GM21723 (cell line): ENCODE data around the gene TBC1D22A.
"Not testable (repeated sequence)": the region's sequence is repeated elsewhere in the genome, so short reads cannot be mapped to it uniquely, and the experiment has no call there.

Experiments
- ATAC-seq: cut with Tn5 transposase; IDR thresholded peaks from one replicate; pipeline ENCODE4 v1.9.1; 2021; ENCODE audit warnings: mild to moderate bottlenecking, moderate library complexity; ENCODE audit not compliant: unreplicated experiment

TBC1D22A gene, protein sequence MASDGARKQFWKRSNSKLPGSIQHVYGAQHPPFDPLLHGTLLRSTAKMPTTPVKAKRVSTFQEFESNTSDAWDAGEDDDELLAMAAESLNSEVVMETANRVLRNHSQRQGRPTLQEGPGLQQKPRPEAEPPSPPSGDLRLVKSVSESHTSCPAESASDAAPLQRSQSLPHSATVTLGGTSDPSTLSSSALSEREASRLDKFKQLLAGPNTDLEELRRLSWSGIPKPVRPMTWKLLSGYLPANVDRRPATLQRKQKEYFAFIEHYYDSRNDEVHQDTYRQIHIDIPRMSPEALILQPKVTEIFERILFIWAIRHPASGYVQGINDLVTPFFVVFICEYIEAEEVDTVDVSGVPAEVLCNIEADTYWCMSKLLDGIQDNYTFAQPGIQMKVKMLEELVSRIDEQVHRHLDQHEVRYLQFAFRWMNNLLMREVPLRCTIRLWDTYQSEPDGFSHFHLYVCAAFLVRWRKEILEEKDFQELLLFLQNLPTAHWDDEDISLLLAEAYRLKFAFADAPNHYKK

DNA sequence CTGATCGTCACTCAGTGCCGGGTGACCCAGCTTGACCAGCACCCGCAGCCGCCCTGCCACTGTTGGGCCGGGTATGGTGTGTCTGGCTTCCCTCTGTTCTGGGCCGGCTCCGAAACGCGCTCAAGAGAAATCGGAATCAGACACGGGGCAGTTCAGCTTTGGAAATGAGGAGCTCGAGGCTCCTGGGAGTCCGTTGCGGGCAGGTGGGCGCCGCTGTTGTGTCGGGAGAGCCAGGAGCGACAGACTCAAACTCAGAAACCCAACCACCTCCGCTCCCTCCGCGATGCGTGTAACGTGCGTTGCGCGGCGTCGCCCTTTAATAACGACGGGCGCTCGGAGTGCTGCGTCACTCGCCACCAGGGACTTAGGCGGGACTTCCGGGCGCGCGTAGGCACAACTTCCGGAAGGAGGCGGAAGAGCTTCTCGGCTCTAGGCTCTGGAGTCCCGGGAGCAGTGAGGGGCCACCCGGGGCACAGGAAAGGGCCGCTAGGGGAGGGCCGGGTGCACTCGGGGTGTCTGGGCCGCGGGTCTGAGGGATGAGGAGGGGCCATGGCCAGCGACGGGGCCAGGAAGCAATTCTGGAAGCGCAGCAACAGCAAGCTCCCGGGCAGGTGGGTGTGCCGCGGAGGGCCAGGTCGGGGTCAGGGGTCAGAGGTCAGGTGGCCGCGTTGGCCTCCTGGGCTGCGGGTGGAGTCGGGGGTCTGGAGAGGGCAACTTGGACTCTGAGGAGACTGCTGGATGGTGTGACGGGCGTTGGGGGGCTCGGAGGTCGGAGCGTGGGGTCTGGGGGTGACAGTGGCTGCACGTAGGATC is at the start of gene TBC1D22A:
TSS of gene TBC1D22A (plus strand) at position 413 of the 813 bp plus-strand sequence. CDS start at position 550, 137 bp downstream.
- ATAC-seq: peak; percentile 63

DNA sequence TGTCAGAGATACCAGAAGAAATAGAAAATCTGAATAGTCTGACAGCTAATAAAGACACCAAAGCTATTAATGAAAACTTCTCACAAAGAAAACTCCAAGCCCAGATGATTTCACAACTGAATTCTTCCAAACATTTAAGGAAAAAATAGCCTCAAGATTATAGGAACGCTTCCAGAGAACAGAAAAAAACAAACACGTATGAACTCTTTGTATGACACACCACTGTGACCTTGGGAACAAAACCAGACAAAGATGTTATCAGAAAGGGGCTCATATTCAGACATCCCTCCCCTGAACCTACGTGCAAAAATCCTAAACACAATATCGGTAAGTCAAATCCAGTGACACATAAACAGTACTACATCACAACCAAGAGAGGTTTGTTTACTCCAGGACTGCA is 47.9 kb upstream of the TBC1D22A start:
- no peak for ATAC-seq

DNA sequence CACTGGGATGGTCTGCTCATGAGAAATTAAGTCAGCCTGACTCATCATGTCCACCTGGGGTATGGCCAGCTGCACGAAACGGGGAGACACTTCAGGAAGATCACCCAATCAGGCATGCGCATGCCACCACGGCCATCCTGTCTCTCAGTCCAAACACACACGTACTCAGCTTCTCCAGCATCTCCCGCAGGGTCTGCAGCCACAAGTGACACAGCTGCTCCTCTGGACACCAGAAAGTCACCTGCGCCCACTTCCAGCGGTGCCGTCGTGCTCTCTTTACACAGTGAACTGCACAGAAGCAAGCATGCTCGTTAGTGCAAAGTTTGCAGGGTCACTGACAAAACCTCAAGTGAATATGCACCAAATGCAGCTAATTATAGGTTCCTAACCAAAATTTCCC is 42.5 kb upstream of the TBC1D22A start:
- ATAC-seq: no peak

DNA sequence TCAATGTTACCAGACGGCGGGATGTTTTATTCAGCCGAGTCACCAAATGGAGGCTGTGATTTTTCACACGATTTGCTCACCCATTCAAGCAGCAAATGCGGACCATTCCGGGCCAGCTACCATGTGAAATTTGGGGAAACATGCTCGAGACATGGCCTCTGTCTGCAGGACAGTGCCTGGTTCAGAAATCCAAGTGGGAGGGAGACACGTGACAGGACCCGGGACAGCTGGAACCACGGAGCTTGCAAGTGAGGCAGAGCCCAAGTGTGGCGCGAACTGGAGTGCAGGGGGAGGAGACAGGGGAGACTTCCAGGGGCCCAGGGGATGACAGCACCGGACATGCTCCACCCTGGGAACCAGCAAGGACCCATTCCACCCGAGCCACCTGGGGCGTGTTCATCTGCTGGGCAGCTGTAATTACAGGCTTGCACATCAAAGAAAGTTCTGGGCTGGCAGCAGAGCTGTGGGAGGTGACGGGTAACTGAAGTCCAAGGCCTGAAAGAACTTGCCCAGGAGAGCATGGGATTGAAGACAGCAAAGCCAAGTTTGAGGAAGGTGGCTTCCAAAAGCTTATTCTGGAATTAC is 40.9 kb upstream of the TBC1D22A start:
- no peak for ATAC-seq

DNA sequence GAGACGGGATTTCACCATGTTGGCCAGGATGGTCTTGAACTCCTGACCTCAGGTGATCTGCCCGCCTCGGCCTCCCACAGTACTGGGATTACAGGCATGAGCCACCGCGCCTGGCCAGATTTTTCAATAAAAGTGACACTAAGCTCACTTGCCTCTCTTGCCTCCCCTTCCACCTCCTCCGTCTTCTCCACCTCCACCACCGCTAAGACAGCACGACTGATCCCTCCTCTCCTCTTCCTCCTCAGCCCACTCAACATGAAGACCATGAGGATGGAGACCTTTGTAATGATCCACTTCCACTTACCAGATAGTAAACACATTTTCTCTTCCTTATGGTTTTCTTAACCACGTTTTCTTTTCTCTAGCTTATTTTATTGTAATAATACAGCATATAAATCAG is 38.6 kb upstream of the TBC1D22A start:
- no peak for ATAC-seq

DNA sequence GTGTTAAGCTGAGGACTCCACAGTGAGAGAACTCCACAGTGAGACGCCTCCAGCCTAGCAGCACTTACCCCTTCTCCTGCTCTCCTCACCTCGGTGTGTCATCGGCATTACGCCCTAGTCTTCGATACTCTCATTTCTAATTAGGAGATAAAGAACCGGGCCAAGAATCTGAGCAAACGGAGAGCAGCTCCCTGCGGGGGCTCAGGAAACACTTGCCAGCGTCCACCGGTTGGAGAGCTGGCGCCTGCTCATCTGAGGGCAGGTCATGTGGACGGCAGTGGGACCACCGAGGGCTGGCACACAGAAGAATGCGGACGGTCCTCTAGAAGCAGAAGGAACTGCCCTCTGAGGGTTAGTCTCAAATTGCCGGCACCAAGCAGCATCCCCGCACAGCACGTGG is 37.4 kb upstream of the TBC1D22A start:
- no peak for ATAC-seq

DNA sequence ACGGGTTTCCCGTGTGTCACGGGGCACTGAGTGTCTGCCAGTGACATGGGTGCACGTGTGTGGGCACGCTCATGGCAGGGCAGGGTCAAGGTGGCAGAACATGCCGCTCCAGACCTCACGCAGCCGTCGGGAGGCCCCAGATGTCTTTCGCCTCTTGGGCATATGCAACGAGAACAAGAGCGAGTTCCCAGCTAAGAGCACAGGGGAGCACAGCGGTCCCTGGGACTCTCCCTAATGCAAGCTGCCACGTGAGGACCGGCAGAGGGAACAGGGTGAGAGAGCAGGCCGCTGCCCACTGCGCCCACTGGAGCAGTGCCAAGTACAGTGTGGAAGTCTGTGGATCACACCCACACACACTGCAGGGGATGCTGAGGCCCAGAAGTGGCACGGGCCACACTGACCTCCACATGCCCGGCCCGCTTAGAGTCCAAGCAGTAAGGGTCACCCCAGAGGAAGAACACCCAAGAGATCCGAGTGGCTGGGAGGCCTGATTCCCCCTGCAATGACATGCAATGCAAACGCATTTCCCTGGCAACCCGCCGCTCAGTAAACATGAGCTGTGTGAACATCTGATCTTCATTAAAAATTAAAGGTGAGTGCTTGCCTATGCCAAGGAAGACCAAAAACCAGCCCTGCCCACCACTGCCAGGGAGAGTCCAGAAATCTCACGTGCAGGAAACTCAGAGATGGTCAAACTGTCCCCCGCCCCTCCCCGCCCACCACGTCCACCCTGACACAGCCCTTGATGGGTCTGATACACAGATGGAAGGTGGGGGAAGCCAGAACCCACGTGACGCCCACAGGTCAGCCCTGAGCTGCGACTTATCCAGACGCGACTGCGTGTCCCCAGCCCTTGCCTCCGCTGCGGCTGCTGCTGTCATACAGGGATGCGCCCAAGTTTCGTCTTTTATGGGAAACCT is 36.1 kb upstream of the TBC1D22A start:
- no peak for ATAC-seq

DNA sequence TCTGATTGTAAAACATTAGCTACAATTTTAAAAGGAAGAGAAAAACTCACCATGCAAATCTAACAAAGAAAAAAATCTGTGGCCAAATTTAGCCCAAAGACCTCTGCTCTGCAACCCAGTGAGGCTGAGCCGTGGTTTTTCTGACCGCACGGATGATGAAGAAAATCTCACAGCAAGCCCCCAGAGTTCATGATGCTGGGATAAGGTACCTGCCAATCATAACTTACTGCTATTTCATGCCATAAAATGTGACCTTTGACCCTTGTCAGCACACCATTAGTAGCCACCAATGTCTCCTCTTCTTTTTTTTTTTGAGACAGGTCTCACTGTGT is 35.5 kb upstream of the TBC1D22A start:
- ATAC-seq: no peak

DNA sequence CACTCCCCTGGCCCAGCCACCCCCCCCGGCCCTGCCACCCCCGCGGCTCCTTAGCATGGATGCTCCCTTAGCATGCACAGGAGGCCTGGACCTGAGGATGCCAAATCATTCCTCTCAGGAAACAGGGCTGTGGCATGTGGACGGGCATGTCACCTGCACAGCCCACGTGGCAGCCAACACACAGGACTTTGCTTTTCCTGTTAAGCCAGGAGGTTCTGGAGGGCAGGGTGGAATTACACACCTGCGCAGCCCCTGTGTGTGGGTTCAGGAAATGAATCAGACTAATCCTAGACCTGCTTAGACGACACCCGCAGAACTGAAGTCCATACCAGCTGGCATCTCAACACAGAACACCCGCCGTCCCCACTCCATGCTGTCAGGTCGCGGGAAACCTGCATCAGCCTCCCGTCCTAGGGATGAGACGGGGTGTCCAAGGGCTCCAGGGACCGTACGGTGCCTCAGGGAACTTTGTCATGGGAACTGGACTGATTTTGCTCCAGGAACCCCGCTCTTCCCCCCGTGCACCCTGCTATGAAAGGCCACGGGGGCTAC is 34.6 kb upstream of the TBC1D22A start:
- no peak for ATAC-seq

DNA sequence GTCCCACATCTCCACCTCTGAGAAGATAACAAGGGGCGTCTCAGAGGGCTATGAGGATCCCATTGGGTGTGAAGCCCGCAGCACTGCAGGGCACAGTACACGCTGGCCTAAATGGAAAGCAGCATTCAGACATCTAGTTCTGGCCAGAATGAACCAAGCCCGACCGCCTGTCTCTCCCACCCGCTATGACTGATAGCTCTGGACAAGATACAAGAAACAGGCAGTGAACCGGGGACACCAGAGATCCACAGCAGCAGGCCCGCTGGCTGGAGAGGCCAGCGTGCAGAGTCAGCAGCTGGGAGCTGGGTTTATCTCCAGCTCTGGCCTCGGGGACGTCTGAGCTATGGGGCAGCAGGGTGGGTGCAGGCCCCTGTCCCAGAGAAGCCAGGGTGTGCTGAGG is 34.0 kb upstream of the TBC1D22A start:
- ATAC-seq: no peak

DNA sequence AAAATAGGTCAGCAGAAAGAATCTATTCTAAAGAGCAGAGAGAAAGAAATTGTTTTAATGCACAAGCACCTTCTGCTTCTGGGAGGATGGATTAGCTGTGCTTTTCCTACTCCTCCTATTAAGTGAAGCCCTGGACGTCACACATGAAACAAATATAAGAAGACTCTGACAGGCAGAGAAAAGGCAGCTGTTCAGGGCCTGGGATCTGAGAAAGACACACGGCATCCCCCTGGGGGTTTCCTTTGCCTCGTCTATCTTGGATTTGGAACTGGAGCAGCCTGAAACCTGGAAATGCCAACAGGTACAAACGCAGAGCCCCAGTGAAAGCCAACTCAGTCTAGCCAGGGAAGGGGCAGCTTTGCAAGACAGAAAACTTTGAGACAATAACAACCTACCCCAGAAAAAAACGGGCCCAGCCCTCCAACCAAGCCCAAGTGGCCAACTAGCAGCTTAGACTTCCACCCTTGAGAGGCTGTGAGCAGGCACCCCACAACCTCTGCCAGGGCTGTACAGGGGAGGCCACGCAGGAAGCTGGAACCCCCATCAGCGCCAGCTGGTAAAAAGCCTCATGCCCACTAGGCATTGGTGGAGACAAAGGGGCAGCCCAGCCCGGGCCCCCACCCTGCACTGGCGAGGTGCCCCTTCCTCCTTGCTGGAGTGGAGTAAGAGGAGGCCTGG is 31.7 kb upstream of the TBC1D22A start:
- no peak for ATAC-seq

DNA sequence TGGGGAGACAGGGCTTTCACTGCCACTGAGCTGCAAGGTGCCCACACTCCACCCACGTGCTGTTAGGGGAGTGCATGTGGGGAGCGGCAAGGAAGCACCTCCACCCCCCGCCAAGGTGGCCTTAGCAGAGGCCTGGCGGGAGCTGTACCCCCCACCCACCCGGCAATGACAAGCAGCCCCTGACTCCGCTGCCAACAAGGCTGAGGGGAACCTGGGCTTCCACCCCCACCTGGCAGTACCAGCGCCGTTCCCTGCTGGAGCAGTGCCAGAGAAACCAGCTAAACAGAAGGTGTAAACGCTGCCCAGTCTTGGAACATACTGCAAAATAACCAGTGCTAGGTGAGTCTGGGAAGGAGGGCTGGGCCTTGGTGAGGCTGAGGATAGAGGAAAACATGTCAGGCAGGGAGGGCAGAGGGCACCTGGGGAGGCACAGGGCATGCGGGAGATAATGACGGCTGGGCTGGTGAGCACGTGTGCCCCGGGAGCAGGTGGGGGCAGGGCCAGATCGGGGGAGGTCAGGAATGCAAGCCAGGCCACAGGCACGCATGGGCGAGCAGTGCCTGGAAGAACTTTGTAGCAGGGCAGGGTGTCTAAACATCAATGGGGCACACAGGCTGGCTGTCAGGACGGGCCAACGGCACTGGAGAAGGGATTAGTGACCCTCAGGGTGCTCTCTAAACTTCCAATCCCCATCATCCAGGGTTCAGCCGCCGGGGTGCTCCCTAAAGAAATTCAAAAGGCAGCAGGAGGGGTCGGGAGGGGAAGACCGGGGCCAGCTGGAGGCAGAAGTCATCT is 31.0 kb upstream of the TBC1D22A start:
- ATAC-seq: no peak

DNA sequence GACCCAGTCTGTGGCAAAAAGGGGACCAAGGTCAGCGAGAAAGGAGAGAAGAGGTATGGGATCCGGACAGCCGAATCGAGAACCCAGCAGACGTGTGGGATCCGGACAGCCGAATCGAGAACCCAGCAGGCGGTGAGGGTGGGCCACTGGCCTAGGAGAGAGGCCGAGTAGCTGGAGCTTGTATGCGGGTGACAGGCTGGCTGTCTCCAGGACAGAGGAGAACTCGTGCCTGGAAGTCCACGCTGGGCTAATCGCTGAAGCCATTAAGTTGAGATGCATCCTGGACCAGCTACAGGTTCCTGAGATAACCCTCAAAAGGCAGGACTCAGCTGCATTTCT is 30.4 kb upstream of the TBC1D22A start:
- no peak for ATAC-seq

DNA sequence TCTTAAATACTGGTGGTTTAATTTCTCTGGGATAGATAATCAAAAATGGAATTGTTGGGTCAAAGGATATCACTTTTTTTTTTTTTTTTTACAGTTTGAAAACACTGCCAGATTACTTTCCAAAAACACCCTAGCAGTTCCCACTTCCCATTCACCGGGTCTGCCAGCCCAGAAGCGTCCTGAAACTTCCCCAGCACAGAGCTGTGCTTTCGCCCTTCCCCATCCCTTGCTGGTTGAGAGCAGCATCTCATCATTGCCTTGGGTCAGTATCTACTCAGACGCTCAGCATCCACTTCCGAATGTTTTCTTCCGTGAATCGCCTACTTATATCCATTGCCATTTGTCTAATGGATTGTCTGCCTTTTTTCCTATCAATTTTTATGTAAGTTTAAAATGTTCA is 29.9 kb upstream of the TBC1D22A start:
- no peak for ATAC-seq

DNA sequence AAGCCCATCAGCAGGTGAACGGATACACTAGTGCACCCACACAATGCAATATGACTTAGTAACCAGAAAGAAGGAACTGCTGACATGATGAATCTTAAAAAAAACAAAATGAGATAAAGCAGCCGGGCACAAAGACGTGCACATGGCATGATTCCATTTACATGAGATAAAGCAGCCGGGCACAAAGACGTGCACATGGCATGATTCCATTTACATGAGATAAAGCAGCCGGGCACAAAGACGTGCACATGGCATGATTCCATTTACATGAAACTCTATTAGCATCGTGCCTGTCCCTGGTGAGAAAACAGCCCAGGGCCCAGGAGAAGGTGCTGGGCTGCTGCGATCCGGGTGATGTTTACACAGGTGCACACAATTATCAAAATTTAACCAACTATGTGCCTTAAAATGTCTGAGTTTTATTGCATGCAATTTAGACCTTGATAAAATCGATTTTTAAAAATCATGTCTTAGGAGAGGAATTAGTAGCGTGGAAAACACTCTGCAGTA is 28.2 kb upstream of the TBC1D22A start:
- not testable (repeated sequence) for ATAC-seq

DNA sequence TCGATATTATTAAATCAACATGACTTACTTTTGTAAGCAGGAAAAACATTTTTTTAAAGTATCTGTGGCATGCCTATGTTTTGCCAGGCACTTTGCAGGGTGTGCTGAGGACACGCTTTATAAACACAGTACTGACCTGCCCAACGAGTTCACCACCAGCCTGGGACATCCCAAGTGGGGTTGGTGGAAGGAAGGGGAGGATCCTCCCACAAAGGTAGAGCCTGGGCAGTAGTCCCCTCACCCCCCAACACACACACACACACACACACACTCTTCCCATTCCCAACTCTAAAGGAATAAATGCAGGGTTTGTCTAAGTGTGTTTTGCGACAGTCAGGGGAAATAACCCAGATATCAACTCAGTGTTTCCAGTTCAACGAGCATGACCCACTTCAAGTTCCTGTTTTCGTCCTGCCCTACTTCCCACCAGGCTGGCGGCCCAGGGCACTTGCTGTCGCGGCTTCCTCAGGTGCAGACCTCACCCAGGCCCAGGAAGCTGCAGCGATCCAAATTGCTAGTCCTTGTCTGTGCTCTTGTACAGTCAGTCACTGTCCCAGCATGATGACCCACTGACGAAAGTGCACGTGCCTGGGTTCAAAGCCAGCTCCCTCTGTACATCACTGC is 27.5 kb upstream of the TBC1D22A start:
- ATAC-seq: no peak

DNA sequence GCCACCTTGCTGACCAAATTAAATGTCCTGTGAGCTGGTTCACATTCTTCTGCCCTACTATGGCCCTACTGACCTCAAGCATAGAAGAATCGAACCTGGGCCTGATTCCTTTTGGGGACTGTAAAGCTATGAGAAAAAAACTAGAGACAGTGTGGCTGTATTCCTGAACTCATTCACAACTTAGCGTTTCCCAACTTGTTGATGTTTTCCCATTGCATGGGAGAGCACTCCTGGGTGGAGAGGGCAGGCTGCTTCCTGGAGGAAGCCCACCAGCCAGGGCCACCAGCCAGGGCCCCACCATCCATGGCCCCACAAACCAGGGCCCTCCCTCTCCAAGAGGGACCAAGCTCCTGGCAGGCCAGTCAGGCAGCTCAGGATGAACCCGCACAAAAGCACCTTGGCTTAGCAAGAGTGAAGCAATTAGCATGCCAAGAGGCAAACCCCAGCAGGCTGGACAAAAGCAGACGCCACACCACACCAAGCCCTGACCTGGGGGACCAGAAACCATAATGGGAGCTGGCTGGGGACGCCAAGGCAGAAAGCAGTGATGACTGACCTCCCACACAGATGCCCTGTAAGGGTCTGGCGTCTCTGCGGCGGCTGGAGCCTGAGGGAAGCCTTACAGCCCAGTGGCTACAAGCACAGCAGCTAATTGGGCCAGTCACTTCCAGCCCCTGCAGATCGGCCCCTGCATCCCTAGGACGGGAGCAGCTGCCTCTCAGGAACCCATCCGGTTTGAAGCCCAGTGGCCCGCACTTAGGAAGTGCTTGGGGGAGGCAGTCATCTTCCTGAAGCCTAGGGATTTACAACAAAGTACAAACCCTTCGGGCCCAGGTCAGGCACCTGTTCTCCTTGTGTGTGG is 26.5 kb upstream of the TBC1D22A start:
- no peak for ATAC-seq
